ENCODE results near the gene HOXA4. TPM values are rescaled to one million over a fixed set of nuclear protein-coding genes. Genes with fewer than 3 reads are reported as not detected.

Gene HOXA4
- polyA plus RNA-seq, 3 donors: 20.1 to 31.6 (median 23.8) TPM

GRCh38 chr7:27124902-27125689 lies 5.5 kb downstream of the HOXA4 start:
- no peak for DNase-seq (ENCODE audit: extremely low read depth in 1 of 11, low read depth in 9 of 11, low spot score in 4 of 11)

GRCh38 chr7:27124096-27124901 lies 6.3 kb downstream of the HOXA4 start:
- no peak for DNase-seq (ENCODE audit: extremely low read depth in 1 of 11, low read depth in 9 of 11, low spot score in 4 of 11)

GRCh38 chr7:27123477-27124053 lies 7.0 kb downstream of the HOXA4 start:
- DNase-seq (ENCODE audit: extremely low read depth in 1 of 11, low read depth in 9 of 11, low spot score in 4 of 11): no peak

GRCh38 chr7:27123007-27123476 lies 7.5 kb downstream of the HOXA4 start:
- DNase-seq (ENCODE audit: extremely low read depth in 1 of 11, low read depth in 9 of 11, low spot score in 4 of 11): no peak

GRCh38 chr7:27122077-27122910 lies 8.3 kb downstream of the HOXA4 start:
- DNase-seq (ENCODE audit: extremely low read depth in 1 of 11, low read depth in 9 of 11, low spot score in 4 of 11): no peak

- DNase-seq (ENCODE audit: extremely low read depth in 1 of 11, low read depth in 9 of 11, low spot score in 4 of 11): no peak
Measured at GRCh38 chr7:27121684-27122076, 8.9 kb downstream of the HOXA4 start.

GRCh38 chr7:27119412-27119911 lies 11.1 kb downstream of the HOXA4 start:
- DNase-seq (ENCODE audit: extremely low read depth in 1 of 11, low read depth in 9 of 11, low spot score in 4 of 11): no peak

- no peak for DNase-seq (ENCODE audit: extremely low read depth in 1 of 11, low read depth in 9 of 11, low spot score in 4 of 11)
Measured at GRCh38 chr7:27118580-27118979, 12.0 kb downstream of the HOXA4 start.

GRCh38 chr7:27117887-27118491 lies 12.6 kb downstream of the HOXA4 start:
- DNase-seq (ENCODE audit: extremely low read depth in 1 of 11, low read depth in 9 of 11, low spot score in 4 of 11): no peak

GRCh38 chr7:27116962-27117886 lies 13.3 kb downstream of the HOXA4 start:
- no peak for DNase-seq (ENCODE audit: extremely low read depth in 1 of 11, low read depth in 9 of 11, low spot score in 4 of 11)

- no peak for DNase-seq (ENCODE audit: extremely low read depth in 1 of 11, low read depth in 9 of 11, low spot score in 4 of 11)
Measured at GRCh38 chr7:27116031-27116961, 14.3 kb downstream of the HOXA4 start.

GRCh38 chr7:27115221-27116026 lies 15.1 kb downstream of the HOXA4 start:
- DNase-seq (ENCODE audit: extremely low read depth in 1 of 11, low read depth in 9 of 11, low spot score in 4 of 11): peak in 5 of 11 donors; percentile 80 to 93 (median 89)

- DNase-seq (ENCODE audit: extremely low read depth in 1 of 11, low read depth in 9 of 11, low spot score in 4 of 11): no peak
Measured at GRCh38 chr7:27114881-27115220, 15.7 kb downstream of the HOXA4 start.

- DNase-seq (ENCODE audit: extremely low read depth in 1 of 11, low read depth in 9 of 11, low spot score in 4 of 11): peak in 1 of 11 donors; percentile 79
Measured at GRCh38 chr7:27113991-27114769, 16.4 kb downstream of the HOXA4 start.

Measured in renal cortex interstitium (tissue), 11 donors.